ENCODE data around the gene SURF2.

DNA sequence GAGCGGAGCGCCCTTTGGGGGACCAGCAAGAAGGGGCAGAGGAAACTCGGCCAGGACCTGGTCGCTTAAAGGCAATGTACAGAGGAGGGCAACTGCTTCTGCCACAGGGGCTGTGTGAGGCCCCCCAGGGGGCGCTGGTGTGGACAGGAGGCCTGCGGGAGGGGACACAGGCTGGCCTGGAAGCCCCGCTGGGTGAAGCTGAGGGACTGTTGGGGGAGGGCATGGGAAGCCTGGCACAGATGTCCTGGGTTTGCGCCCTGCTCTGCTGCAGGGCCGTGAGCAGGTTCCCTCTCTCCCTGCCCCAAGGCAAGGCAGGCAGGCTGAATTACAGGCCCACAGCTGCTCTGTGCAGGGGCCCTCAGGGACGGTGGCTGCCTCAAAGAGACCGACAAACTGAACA, 13.8 kb upstream of the SURF2 start:
- TF ChIP-seq SMC3 (conservative IDR thresholded peaks at IDR 0.05; ENCODE audit: insufficient read depth, low read depth, low read length) (no peak), FOXO4 (CRISPR knock-in tag; IDR thresholded peaks at IDR 0.05) (no peak), HDAC6 (IDR thresholded peaks at IDR 0.05; ENCODE audit: low read depth, low read length) (no peak), CTCF (IDR thresholded peaks at IDR 0.05 in 2 of 3, conservative IDR thresholded peaks at IDR 0.05 in 1 of 3; ENCODE audit: insufficient read depth in 2 of 3, low read depth in 1 of 3, low read length in 3 of 3) (peak; percentile 37 to 50 (median 40); a peak in 4 of 6 replicates), PHB2 (IDR thresholded peaks at IDR 0.05; ENCODE audit: low read depth) (no peak), BACH1 (tag; IDR thresholded peaks at IDR 0.05) (no peak), CTBP1 (IDR thresholded peaks at IDR 0.05; ENCODE audit: borderline replicate concordance) (no peak)
- TF ChIP-seq, protein P1, sequence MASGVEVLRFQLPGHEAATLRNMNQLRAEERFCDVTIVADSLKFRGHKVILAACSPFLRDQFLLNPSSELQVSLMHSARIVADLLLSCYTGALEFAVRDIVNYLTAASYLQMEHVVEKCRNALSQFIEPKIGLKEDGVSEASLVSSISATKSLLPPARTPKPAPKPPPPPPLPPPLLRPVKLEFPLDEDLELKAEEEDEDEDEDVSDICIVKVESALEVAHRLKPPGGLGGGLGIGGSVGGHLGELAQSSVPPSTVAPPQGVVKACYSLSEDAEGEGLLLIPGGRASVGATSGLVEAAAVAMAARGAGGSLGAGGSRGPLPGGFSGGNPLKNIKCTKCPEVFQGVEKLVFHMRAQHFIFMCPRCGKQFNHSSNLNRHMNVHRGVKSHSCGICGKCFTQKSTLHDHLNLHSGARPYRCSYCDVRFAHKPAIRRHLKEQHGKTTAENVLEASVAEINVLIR (CRISPR knock-in tag; IDR thresholded peaks at IDR 0.05) = no peak
- TF ChIP-seq, protein P2, sequence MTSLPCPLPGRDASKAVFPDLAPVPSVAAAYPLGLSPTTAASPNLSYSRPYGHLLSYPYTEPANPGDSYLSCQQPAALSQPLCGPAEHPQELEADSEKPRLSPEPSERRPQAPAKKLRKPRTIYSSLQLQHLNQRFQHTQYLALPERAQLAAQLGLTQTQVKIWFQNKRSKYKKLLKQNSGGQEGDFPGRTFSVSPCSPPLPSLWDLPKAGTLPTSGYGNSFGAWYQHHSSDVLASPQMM (CRISPR knock-in tag; IDR thresholded peaks at IDR 0.05) = no peak
- TF ChIP-seq, protein P3, sequence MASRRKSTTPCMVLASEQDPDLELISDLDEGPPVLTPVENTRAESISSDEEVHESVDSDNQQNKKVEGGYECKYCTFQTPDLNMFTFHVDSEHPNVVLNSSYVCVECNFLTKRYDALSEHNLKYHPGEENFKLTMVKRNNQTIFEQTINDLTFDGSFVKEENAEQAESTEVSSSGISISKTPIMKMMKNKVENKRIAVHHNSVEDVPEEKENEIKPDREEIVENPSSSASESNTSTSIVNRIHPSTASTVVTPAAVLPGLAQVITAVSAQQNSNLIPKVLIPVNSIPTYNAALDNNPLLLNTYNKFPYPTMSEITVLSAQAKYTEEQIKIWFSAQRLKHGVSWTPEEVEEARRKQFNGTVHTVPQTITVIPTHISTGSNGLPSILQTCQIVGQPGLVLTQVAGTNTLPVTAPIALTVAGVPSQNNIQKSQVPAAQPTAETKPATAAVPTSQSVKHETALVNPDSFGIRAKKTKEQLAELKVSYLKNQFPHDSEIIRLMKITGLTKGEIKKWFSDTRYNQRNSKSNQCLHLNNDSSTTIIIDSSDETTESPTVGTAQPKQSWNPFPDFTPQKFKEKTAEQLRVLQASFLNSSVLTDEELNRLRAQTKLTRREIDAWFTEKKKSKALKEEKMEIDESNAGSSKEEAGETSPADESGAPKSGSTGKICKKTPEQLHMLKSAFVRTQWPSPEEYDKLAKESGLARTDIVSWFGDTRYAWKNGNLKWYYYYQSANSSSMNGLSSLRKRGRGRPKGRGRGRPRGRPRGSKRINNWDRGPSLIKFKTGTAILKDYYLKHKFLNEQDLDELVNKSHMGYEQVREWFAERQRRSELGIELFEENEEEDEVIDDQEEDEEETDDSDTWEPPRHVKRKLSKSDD (conservative IDR thresholded peaks at IDR 0.05; ENCODE audit: low read length) = no peak
